ENCODE measurements around the gene IGSF9. TPM values are rescaled to one million over a fixed set of nuclear protein-coding genes. Genes with fewer than 3 reads are reported as not detected.

The IGSF9 gene
- total and polyA plus RNA-seq, 2 of the 13 experiments (the other 11 are each of a cell fraction or from before 2014, with no cell fraction given), result 0.03 TPM; not detected in 1

- TF ChIP-seq TAF15 (IDR thresholded peaks at IDR 0.05; ENCODE audit: low read depth, low read length, poor library complexity, severe bottlenecking), result no peak
Observed at GRCh38 chr1:159884296-159884695, 61.1 kb downstream of the IGSF9 start (continued).

DNA sequence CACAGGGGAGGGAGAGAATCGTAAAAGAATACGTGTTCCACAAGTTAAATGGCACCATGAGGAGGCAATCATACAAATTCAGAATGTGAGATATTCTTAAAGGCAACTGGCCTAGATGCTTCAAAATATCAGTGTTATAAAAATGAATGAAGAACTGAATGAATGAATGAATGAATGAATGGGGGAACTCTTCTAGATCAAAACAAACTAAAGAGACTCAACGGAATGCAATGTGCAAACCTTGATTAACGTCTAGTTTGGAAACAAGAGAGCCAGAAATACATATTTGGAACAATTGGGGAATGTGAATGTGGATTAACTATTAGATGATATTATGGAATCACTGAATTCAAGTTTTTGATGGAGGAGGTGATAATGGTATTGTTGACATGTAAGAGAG is 62.3 kb downstream of the IGSF9 start:
- no peaks in the 10 kb centered on the region for H3K79me2 ChIP-seq (ENCODE audit: insufficient read depth, low read length)
- in situ Hi-C loops (cut with HindIII; ENCODE audit: extremely low pct_ligation_motif_present, low pct_unique_long_range_greater_than_20kb) (no loop called here), intact Hi-C loops (cut with micrococcal nuclease; ENCODE audit: unreplicated experiment) (no loop called here)
- DNase-seq (ENCODE audit: low spot score) (no peak), ATAC-seq (no peak), FAIRE-seq (no peak)
- H4K20me1 ChIP-seq (ENCODE audit: insufficient read depth, low read length), result no peaks in the 10 kb centered on the region
- no peaks in the 10 kb centered on the region for H3K9me3 ChIP-seq (ENCODE audit: low read length)
- H3K27me3 ChIP-seq (ENCODE audit: control insufficient read depth in 1 of 2, insufficient read depth in 2 of 2, low read length in 2 of 2), result peaks cover 0 to 1% of the 10 kb centered on the region in 2 experiments; a peak in 2 of 5 replicates
- no TSS peak for BruUV-seq (replicated peaks)
- CTCF ChIA-PET (ENCODE audit: low intra/inter-chr PET ratio, low total read pairs), result no interaction called here
- 43% methylated on average over 4 of the region's 4 CpGs for WGBS (ENCODE audit: low lambda C conversion rate)
- no peak overlapping the region for H3K4me2 ChIP-seq (ENCODE audit: low read depth, low read length)
- no peak overlapping the region for H3K9ac ChIP-seq (ENCODE audit: insufficient read depth, low read depth, low read length)
- no peaks in the 10 kb centered on the region for H3K36me3 ChIP-seq (replicated peaks in 1 of 2; ENCODE audit: control insufficient read depth in 1 of 2, insufficient read depth in 2 of 2, low read length in 2 of 2)
- POLR2A ChIA-PET, result no interaction called here
- H3K4me1 ChIP-seq (ENCODE audit: insufficient read depth, low read length), result no peaks in the 10 kb centered on the region
- no peak for TF ChIP-seq ATF7 (IDR thresholded peaks at IDR 0.05)
- TF ChIP-seq ATF7 (CRISPR knock-in tag; IDR thresholded peaks at IDR 0.05), result no peak
- TF ChIP-seq ZNF782 (CRISPR knock-in tag; IDR thresholded peaks at IDR 0.05; ENCODE audit: borderline replicate concordance), result no peak
- TF ChIP-seq NCOA1 (CRISPR knock-in tag; IDR thresholded peaks at IDR 0.05), result no peak
- no peak for TF ChIP-seq ZNF317 (CRISPR knock-in tag; IDR thresholded peaks at IDR 0.05)
- no peak for TF ChIP-seq IKZF4 (CRISPR knock-in tag; IDR thresholded peaks at IDR 0.05; ENCODE audit: borderline replicate concordance, low read depth, not compliant biosample characterization)
- TF ChIP-seq, protein P1, sequence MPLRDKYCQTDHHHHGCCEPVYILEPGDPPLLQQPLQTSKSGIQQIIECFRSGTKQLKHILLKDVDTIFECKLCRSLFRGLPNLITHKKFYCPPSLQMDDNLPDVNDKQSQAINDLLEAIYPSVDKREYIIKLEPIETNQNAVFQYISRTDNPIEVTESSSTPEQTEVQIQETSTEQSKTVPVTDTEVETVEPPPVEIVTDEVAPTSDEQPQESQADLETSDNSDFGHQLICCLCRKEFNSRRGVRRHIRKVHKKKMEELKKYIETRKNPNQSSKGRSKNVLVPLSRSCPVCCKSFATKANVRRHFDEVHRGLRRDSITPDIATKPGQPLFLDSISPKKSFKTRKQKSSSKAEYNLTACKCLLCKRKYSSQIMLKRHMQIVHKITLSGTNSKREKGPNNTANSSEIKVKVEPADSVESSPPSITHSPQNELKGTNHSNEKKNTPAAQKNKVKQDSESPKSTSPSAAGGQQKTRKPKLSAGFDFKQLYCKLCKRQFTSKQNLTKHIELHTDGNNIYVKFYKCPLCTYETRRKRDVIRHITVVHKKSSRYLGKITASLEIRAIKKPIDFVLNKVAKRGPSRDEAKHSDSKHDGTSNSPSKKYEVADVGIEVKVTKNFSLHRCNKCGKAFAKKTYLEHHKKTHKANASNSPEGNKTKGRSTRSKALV (CRISPR knock-in tag; IDR thresholded peaks at IDR 0.05), result no peak
- no peak for TF ChIP-seq MAX (IDR thresholded peaks at IDR 0.05)
- H2AFZ ChIP-seq (ENCODE audit: low read length), result no peak overlapping the region
- H3K27ac ChIP-seq (ENCODE audit: extremely low read length, insufficient read depth, low read length), result no peak overlapping the region
- H3K4me3 ChIP-seq (replicated peaks in 1 of 3; ENCODE audit: insufficient read depth in 1 of 3, low read depth in 2 of 3, low read length in 3 of 3), result no peak overlapping the region
